GM23338 (cell line): ENCODE data around the gene DPF3.

Experiments
- CREB1 ChIP-seq: fragments of 250-450 bp; sonication (Bioruptor Pico); IDR thresholded peaks from 2 replicates; pipeline ENCODE4 v1.5.0; 2020; ENCODE audit warnings: low read depth, mild to moderate bottlenecking, moderate library complexity
- CTCF ChIP-seq, 2 experiments: fragments of 200-600 bp in 1 of 2; sonication (generic) in 1 of 2; conservative IDR thresholded peaks; 2 replicates each; pipeline versions ENCODE4 v1.5.1 to v1.6.1; 2016 to 2017; ENCODE audit warnings: antibody characterized with exemption in 2 of 2, low read depth in 2 of 2, mild to moderate bottlenecking in 2 of 2, moderate library complexity in 1 of 2
- ETS1 ChIP-seq: IDR thresholded peaks from 2 replicates; pipeline ENCODE4 v1.6.1; 2016; ENCODE audit warnings: antibody characterized with exemption
- EZH2 ChIP-seq: fragments of 200-600 bp; sonication (generic); IDR thresholded peaks from one replicate; pipeline ENCODE4 v1.8.0; 2017; ENCODE audit warnings: antibody characterized with exemption, mild to moderate bottlenecking, low read depth; ENCODE audit not compliant: unreplicated experiment
- EZH2phosphoT487 ChIP-seq: fragments of 200-600 bp; sonication (generic); IDR thresholded peaks from one replicate; pipeline ENCODE4 v1.8.1; 2018; ENCODE audit warnings: antibody characterized with exemption; ENCODE audit not compliant: unreplicated experiment
- JUNB ChIP-seq: IDR thresholded peaks from one replicate; pipeline ENCODE4 v1.6.1; 2016; ENCODE audit warnings: antibody characterized with exemption; ENCODE audit not compliant: unreplicated experiment
- NANOG ChIP-seq: IDR thresholded peaks from 2 replicates; pipeline ENCODE4 v1.6.1; 2016; ENCODE audit warnings: antibody characterized with exemption, borderline replicate concordance
- POLR2AphosphoS5 ChIP-seq: IDR thresholded peaks from 2 replicates; pipeline ENCODE4 v1.6.1; 2016; ENCODE audit warnings: antibody characterized with exemption, low read depth
- REST ChIP-seq: IDR thresholded peaks from one replicate; pipeline ENCODE4 v1.6.1; 2018; ENCODE audit warnings: antibody characterized with exemption; ENCODE audit not compliant: unreplicated experiment
- STAT1 ChIP-seq: IDR thresholded peaks from one replicate; pipeline ENCODE4 v1.6.1; 2016; ENCODE audit warnings: antibody characterized with exemption; ENCODE audit not compliant: unreplicated experiment
- ZNF114 ChIP-seq: fragments of 250-450 bp; sonication (Bioruptor Pico); IDR thresholded peaks from 2 replicates; pipeline ENCODE4 v1.5.0; 2020; ENCODE audit warnings: mild to moderate bottlenecking, moderate library complexity
- ZNF331 ChIP-seq: fragments of 250-450 bp; sonication (Bioruptor Pico); IDR thresholded peaks from 2 replicates; pipeline ENCODE4 v1.5.0; 2020; ENCODE audit warnings: low read depth, mild to moderate bottlenecking, moderate library complexity
- ZNF462 ChIP-seq: fragments of 250-450 bp; sonication (Bioruptor Pico); IDR thresholded peaks from 2 replicates; pipeline ENCODE4 v1.5.0; 2020; ENCODE audit warnings: mild to moderate bottlenecking, moderate library complexity

GRCh38 chr14:72796935-72797334 is 97.0 kb downstream of the DPF3 start:
- TF ChIP-seq CTCF (conservative IDR thresholded peaks at IDR 0.05; ENCODE audit: low read depth in 2 of 2) = no peak
- no peak for TF ChIP-seq POLR2AphosphoS5
- no peak for TF ChIP-seq EZH2
- no peak for TF ChIP-seq EZH2phosphoT487
- TF ChIP-seq REST = no peak
- no peak for TF ChIP-seq CREB1 (CRISPR knock-in tag)
- no peak for TF ChIP-seq ETS1
- TF ChIP-seq STAT1 = no peak
- TF ChIP-seq JUNB = no peak
- no peak for TF ChIP-seq NANOG
- TF ChIP-seq ZNF331 (CRISPR knock-in tag) = peak; percentile 78
- peak; percentile 100 for TF ChIP-seq ZNF462 (CRISPR knock-in tag)
- TF ChIP-seq ZNF114 (CRISPR knock-in tag) = peak; percentile 73; the same call in 1 of the 2 replicates
